ENCODE measurements around the gene ILRUN.
"Not testable (repeated sequence)": the region's sequence is repeated elsewhere in the genome, so short reads cannot be mapped to it uniquely, and the experiment has no call there.

ILRUN gene

DNA sequence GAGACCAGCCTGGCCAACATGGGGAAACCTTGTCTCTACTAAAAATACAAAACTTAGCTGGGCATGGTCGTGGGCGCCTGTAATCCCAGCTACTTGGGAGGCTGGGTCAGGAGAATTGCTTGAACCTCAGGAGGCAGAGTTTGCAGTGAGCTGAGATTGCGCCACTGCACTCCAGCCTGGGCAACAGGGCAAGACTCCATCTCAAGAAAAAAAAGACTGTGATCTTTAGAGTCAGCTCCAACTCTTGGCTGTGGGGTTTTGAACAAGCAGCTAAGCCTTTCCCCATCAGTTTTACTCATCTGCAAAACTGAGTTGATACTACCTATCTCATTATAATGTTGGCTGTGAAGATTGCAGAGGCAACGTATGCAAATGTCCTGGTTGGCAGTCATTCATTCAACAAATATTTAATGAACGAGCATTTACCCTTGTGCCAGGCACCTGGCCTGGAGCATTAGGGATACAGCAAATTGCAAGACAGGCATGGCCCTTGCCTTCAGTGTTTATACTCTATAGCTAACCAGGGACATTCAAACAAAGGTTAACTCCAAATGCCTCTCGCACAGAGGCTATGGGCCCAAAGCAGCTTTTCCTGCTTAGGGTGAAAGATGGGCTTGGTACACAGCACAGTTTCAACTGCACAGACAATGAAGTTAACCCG, 37.8 kb downstream of the ILRUN start:
- H3K9me3 ChIP-seq (ENCODE audit: insufficient read depth, low read depth, low read length): no peaks in the 10 kb centered on the region
- H3F3A ChIP-seq (ENCODE audit: low read depth): no peaks in the 10 kb centered on the region
- H3K4me3 ChIP-seq (ENCODE audit: low read length, poor library complexity, severe bottlenecking): no peak overlapping the region
- H3K36me3 ChIP-seq (ENCODE audit: insufficient read depth, low read length): peaks cover 9% of the 10 kb centered on the region; the same call in 1 of the 2 replicates
- no peak overlapping the region for H3K4me2 ChIP-seq (ENCODE audit: low read depth, low read length, poor library complexity, severe bottlenecking)
- no peaks in the 10 kb centered on the region for H3K9me2 ChIP-seq (replicated peaks; ENCODE audit: low read depth, low read length)
- H2AFZ ChIP-seq (ENCODE audit: low read length): no peak overlapping the region
- H3K79me2 ChIP-seq (ENCODE audit: insufficient read depth, low read length): peaks cover 87% of the 10 kb centered on the region
- peaks cover 17% of the 10 kb centered on the region for H4K20me1 ChIP-seq (ENCODE audit: insufficient read depth, low read length, poor library complexity, severe bottlenecking)
- TF ChIP-seq CTCF (conservative IDR thresholded peaks at IDR 0.05; ENCODE audit: low read length): no peak
- TF ChIP-seq EZH2phosphoT487 (IDR thresholded peaks at IDR 0.05; ENCODE audit: borderline replicate concordance): no peak
- H3K9ac ChIP-seq (ENCODE audit: low read depth, low read length, poor library complexity, severe bottlenecking): no peak overlapping the region
- H3K27me3 ChIP-seq (ENCODE audit: insufficient read depth, low read length, poor library complexity, severe bottlenecking): no peaks in the 10 kb centered on the region
- peaks cover 25% of the 10 kb centered on the region for H3K4me1 ChIP-seq (ENCODE audit: insufficient read depth, low read length, poor library complexity, severe bottlenecking)

DNA sequence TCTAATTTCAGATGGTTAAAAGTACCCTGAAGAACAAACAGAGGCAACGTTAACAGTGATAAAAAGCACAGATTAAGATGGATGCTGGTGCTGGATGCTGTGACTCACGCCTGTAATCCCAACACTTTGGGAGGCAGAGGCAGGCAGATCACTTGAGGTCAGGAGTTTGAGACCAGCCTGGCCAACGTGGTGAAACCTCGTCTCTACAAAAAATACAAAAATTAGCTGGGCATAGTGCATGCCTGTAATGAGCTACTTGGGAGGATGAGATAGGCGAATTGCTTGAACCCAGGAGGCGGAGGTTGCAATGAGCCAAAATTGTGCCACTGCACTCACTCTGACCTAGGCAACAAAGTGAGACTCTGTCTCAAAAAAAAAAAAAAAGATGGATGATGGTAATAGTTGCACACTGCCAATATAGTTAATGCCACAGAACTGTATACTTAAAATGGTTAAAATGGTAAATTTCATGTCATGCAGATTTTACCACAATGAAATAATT, 38.5 kb downstream of the ILRUN start:
- H3K9ac ChIP-seq (ENCODE audit: low read depth, low read length, poor library complexity, severe bottlenecking): peak overlapping the region; percentile 56
- H3K4me3 ChIP-seq (ENCODE audit: low read length, poor library complexity, severe bottlenecking): peak overlapping the region; percentile 68
- H3K79me2 ChIP-seq (ENCODE audit: insufficient read depth, low read length): peaks cover 80% of the 10 kb centered on the region
- H3F3A ChIP-seq (ENCODE audit: low read depth); H2AFZ ChIP-seq (ENCODE audit: low read length); H3K27me3 ChIP-seq (ENCODE audit: insufficient read depth, low read length, poor library complexity, severe bottlenecking); H3K9me2 ChIP-seq (replicated peaks; ENCODE audit: low read depth, low read length); H3K9me3 ChIP-seq (ENCODE audit: insufficient read depth, low read depth, low read length): not testable (repeated sequence)
- peak overlapping the region; percentile 81 for H3K4me2 ChIP-seq (ENCODE audit: low read depth, low read length, poor library complexity, severe bottlenecking)
- H3K36me3 ChIP-seq (ENCODE audit: insufficient read depth, low read length): peaks cover 14% of the 10 kb centered on the region
- H3K4me1 ChIP-seq (ENCODE audit: insufficient read depth, low read length, poor library complexity, severe bottlenecking): peaks cover 22% of the 10 kb centered on the region
- peaks cover 17% of the 10 kb centered on the region for H4K20me1 ChIP-seq (ENCODE audit: insufficient read depth, low read length, poor library complexity, severe bottlenecking)

DNA sequence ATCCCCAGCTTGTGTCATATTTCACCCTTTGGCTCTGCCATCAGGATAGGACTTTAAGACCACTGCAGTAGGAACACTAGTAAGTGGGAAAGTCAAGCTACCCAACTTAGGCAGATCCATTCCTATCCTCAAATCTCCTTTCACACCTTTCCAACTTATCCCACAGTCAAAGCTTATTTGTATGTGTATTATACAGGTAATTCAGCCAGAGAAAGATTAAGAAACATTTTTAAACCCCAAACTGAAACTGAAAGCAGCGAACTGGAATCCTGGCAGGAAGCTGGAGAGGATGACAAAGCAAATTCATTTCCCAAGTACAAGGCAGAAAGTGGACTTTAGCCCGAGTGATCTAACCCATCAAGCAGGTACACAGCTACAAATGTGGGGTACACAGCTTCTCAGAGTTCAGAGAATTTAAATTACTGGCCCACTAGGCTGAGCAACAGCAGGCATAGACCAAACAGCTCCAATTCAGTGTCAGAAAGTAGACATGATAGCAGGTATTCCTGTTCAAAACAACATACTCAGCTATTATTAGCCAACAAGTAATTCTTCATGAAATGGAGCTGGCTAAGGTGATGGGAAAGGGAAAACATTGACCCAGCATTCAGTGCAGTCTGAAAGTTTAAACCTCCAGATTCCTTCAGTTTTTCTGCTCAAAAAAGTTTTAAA, 39.1 kb downstream of the ILRUN start:
- Histone ChIP-seq H3K4me2 (ENCODE audit: low read depth, low read length, poor library complexity, severe bottlenecking) (peak overlapping the region; percentile 81), H3K4me3 (ENCODE audit: low read length, poor library complexity, severe bottlenecking) (peak overlapping the region; percentile 68), H4K20me1 (ENCODE audit: insufficient read depth, low read length, poor library complexity, severe bottlenecking) (peaks cover 17% of the 10 kb centered on the region), H2AFZ (ENCODE audit: low read length) (no peak overlapping the region), H3K4me1 (ENCODE audit: insufficient read depth, low read length, poor library complexity, severe bottlenecking) (peaks cover 22% of the 10 kb centered on the region), H3F3A (ENCODE audit: low read depth) (no peaks in the 10 kb centered on the region), H3K36me3 (ENCODE audit: insufficient read depth, low read length) (peaks cover 17% of the 10 kb centered on the region), H3K9me2 (replicated peaks; ENCODE audit: low read depth, low read length) (no peaks in the 10 kb centered on the region), H3K79me2 (ENCODE audit: insufficient read depth, low read length) (peaks cover 78% of the 10 kb centered on the region), H3K9ac (ENCODE audit: low read depth, low read length, poor library complexity, severe bottlenecking) (peak overlapping the region; percentile 56), H3K9me3 (ENCODE audit: insufficient read depth, low read depth, low read length) (no peaks in the 10 kb centered on the region), H3K27me3 (ENCODE audit: insufficient read depth, low read length, poor library complexity, severe bottlenecking) (no peaks in the 10 kb centered on the region)
- TF ChIP-seq EZH2phosphoT487 (IDR thresholded peaks at IDR 0.05; ENCODE audit: borderline replicate concordance) (no peak), CTCF (conservative IDR thresholded peaks at IDR 0.05; ENCODE audit: low read length) (no peak)
